GM12878 (cell line): ENCODE measurements around the gene PRRT3. TPM values are rescaled to one million over a fixed set of nuclear protein-coding genes. Genes with fewer than 3 reads are reported as not detected.

ENCODE experiments used
- ATAC-seq: fragments of 200-7000 bp; cut with Tn5 transposase; 3 replicates; pipeline ENCODE4 v1.9.1; 2020; ENCODE audit warnings: mild to moderate bottlenecking, moderate library complexity
- BruUV-seq: library from RNA; stranded (reverse); fragments of 400-500 nt; replicated peaks from 2 replicates; lab custom pipeline; 2021; lab: Mats Ljungman, UMichigan
- CTCF ChIA-PET: fragments of 300-600 bp; sonication (Branson Sonifier 250); formaldehyde crosslinking; extraction: SDS; loops from one replicate; lab custom pipeline; 2021; ENCODE audit warnings: inconsistent platforms; lab: Yijun Ruan, JAX
- POLR2A ChIA-PET: fragments of 350-600 bp; formaldehyde crosslinking; extraction: SDS; loops from one replicate; lab custom pipeline; 2021; ENCODE audit warnings: inconsistent platforms; lab: Charles Lee
- RAD21 ChIA-PET: fragments of 300-600 bp; sonication (Branson Sonifier 250); formaldehyde crosslinking; loops from one replicate; lab custom pipeline; 2023; ENCODE audit warnings: antibody characterized with exemption; ENCODE audit not compliant: unreplicated experiment; lab: Charles Lee
- SMC1A ChIA-PET: fragments of 300-600 bp; sonication (Branson Sonifier 250); formaldehyde crosslinking; loops from one replicate; lab custom pipeline; 2023; ENCODE audit not compliant: unreplicated experiment, uncharacterized antibody; lab: Charles Lee
- DNase-seq: peaks from one replicate; pipeline ENCODE4 v3.0.0-alpha.2; 2011; ENCODE audit warnings: low read depth, low spot score
- FAIRE-seq: peaks from 3 replicates; lab custom pipeline; 2011; peaks lifted over from hg19 to GRCh38; lab: Jason Lieb, UNC
- H2AFZ ChIP-seq: 2 replicates; pipeline ENCODE4 v1.6.0; 2011; ENCODE audit warnings: low read depth, low read length, control low read depth; ENCODE audit not compliant: control insufficient read depth
- H3K27ac ChIP-seq: 2 replicates; pipeline ENCODE4 v1.5.1; 2011; ENCODE audit warnings: control low read depth; ENCODE audit not compliant: control insufficient read depth, insufficient read depth
- H3K27me3 ChIP-seq, 2 experiments: replicated peaks in 1 of 2; 2 replicates each; pipeline versions ENCODE4 v1.6.0 to v1.6.1; 2011; ENCODE audit warnings: low read length in 1 of 2; ENCODE audit not compliant: control insufficient read depth in 2 of 2, insufficient read depth in 2 of 2
- H3K36me3 ChIP-seq, 2 experiments: 2 replicates each; pipeline ENCODE4 v1.5.1; 2011; ENCODE audit warnings: low read length in 1 of 2; ENCODE audit not compliant: control insufficient read depth in 2 of 2, insufficient read depth in 2 of 2
- H3K4me1 ChIP-seq: 2 replicates; pipeline ENCODE4 v1.6.1; 2011; ENCODE audit warnings: mild to moderate bottlenecking, low read length, moderate library complexity, mixed read lengths; ENCODE audit not compliant: control insufficient read depth, insufficient read depth
- H3K4me2 ChIP-seq: 2 replicates; pipeline ENCODE4 v1.6.0; 2011; ENCODE audit warnings: control low read depth; ENCODE audit not compliant: control insufficient read depth, insufficient read depth
- H3K4me3 ChIP-seq: fragments of 200-600 bp; sonication (generic); 2 replicates; pipeline ENCODE4 v1.5.1; 2016
- H3K79me2 ChIP-seq: 2 replicates; pipeline ENCODE4 v1.6.0; 2011; ENCODE audit warnings: low read length; ENCODE audit not compliant: control insufficient read depth, insufficient read depth
- H3K9ac ChIP-seq: 2 replicates; pipeline ENCODE4 v1.8.0; 2011; ENCODE audit warnings: low read length, control low read depth, mixed read lengths; ENCODE audit not compliant: control insufficient read depth, insufficient read depth
- H3K9me3 ChIP-seq: replicated peaks from 3 replicates; pipeline ENCODE4 v1.5.1; 2011; ENCODE audit warnings: mild to moderate bottlenecking, low read length; ENCODE audit not compliant: control insufficient read depth, insufficient read depth
- H4K20me1 ChIP-seq: 2 replicates; pipeline ENCODE4 v1.6.0; 2011; ENCODE audit not compliant: control insufficient read depth, insufficient read depth
- JUNB ChIP-seq: IDR thresholded peaks from 2 replicates; pipeline ENCODE4 v1.6.1; 2016; ENCODE audit warnings: antibody characterized with exemption, mild to moderate bottlenecking
- MTA3 ChIP-seq: IDR thresholded peaks from 2 replicates; pipeline ENCODE4 v1.6.1; 2012; ENCODE audit warnings: low read length, inconsistent platforms, borderline replicate concordance
- NKRF ChIP-seq: fragments of 450-650 bp; conservative IDR thresholded peaks from 2 replicates; pipeline ENCODE4 v1.6.1; 2017; ENCODE audit warnings: mild to moderate bottlenecking, moderate library complexity
- PAX5 ChIP-seq: IDR thresholded peaks from 2 replicates; pipeline ENCODE4 v1.6.1; 2011; ENCODE audit warnings: low read depth, low read length, borderline replicate concordance
- ZBTB4 ChIP-seq: fragments of 450-650 bp; formaldehyde crosslinking; IDR thresholded peaks from 2 replicates; pipeline ENCODE4 v1.4.0; 2022; ENCODE audit warnings: mild to moderate bottlenecking, moderate library complexity
- ZBTB40 ChIP-seq: fragments of 450-650 bp; IDR thresholded peaks from 2 replicates; pipeline ENCODE4 v1.6.1; 2016; ENCODE audit warnings: mild to moderate bottlenecking, moderate library complexity, borderline replicate concordance
- ZNF384 ChIP-seq: IDR thresholded peaks from 2 replicates; pipeline ENCODE4 v1.6.1; 2012; ENCODE audit warnings: low read depth, mild to moderate bottlenecking, low read length, improper control_type of control experiment, borderline replicate concordance
- WGBS: methylation state at CpG from one replicate; pipeline ENCODE4 v1.1.6; 2016; ENCODE audit warnings: low lambda C conversion rate; ENCODE audit not compliant: insufficient replicate concordance, insufficient coverage; ENCODE audit errors: missing lambda C conversion rate; 5-methylcytosine and 5-hydroxymethylcytosine counted together
- in situ Hi-C: fragments of 300-500 bp; cut with MboI; formaldehyde crosslinking; loops from 9 replicates; pipeline ENCODE4 v1.14.3; 2018; ENCODE audit warnings: mixed read lengths
- intact Hi-C: fragments of 100-400 bp; cut with micrococcal nuclease; formaldehyde crosslinking; loops from one replicate; pipeline ENCODE4 v1.14.2; 2022; ENCODE audit not compliant: unreplicated experiment
- polyA plus RNA-seq, 11 experiments: library from polyadenylated mRNA; depleted of rRNA in 4 of 11; unstranded in 6 of 11; stranded (reverse) in 5 of 11; fragments of >200 nt; fragmentation: Nextera tagmentation in 4 of 11; fragmentation: Illumina TruSeq in 1 of 11; extraction: Ambion mirVana in 4 of 11; extraction: Trizol in 1 of 11; gene quantifications; 1 replicate in 1 of 11; 2 replicates in 10 of 11; pipeline versions ENCODE4 v1.2.1 to v1.2.3, GENCODE V29; 2011 to 2016; ENCODE audit warnings: inconsistent platforms in 2 of 11, missing spikeins in 2 of 11, low read depth in 1 of 11
- total RNA-seq, 4 experiments: library from RNA; depleted of rRNA in 3 of 4; stranded (reverse); fragments of >200 nt in 3 of 4; fragmentation: Illumina TruSeq in 1 of 4; extraction: Trizol in 1 of 4; gene quantifications; 2 replicates each; pipeline versions ENCODE4 v1.2.1 to v1.2.3, GENCODE V29; 2013 to 2021
- TF ChIP-seq, protein P1 (sequence below): IDR thresholded peaks from 2 replicates; pipeline ENCODE4 v1.6.1; 2011; ENCODE audit warnings: borderline replicate concordance, low read depth, mild to moderate bottlenecking, moderate library complexity, mixed read lengths, low read length; ENCODE audit not compliant: insufficient read depth; ENCODE audit errors: extremely low read length

The PRRT3 gene
- total and polyA plus RNA-seq, 10 of the 15 experiments (the other 5 are each of a cell fraction or from before 2014, with no cell fraction given), result 0.53 to 18.0 (median 7.1) TPM

GRCh38 chr3:9916346-9916733, 35.9 kb downstream of the PRRT3 start:
- in situ Hi-C loops, result no loop called here
- ChIA-PET POLR2A (interaction anchor here (1.1 kb wide), 1 partner anchor 19 kb away, joined by 3 read pairs; no protein-coding TSS in a partner anchor), SMC1A (interaction anchor here (0.5 kb wide), 1 partner anchor 16 kb away, joined by 3 read pairs; no protein-coding TSS in a partner anchor), CTCF (interaction anchor here (1.0 to 4.4 kb wide), 2 partner anchors 17 to 27 kb away, joined by 3 to 31 read pairs; partner anchors contain the start of gene CRELD1)
- no peak for DNase-seq
- WGBS, result 81% methylated on average over 7 of the region's 7 CpGs
- H4K20me1 ChIP-seq, result no peaks in the 10 kb centered on the region
- no peak for ATAC-seq
- no peaks in the 10 kb centered on the region for H3K9me3 ChIP-seq
- H3K27me3 ChIP-seq, result peaks cover 0 to 2% of the 10 kb centered on the region in 2 experiments; a peak in 1 of 4 replicates
- no peak overlapping the region for H3K9ac ChIP-seq
- no TSS peak for BruUV-seq
- intact Hi-C loops, result no loop called here
- FAIRE-seq, result no peak
- TF ChIP-seq ZBTB4 (CRISPR knock-in tag), result no peak
- TF ChIP-seq, protein P1, sequence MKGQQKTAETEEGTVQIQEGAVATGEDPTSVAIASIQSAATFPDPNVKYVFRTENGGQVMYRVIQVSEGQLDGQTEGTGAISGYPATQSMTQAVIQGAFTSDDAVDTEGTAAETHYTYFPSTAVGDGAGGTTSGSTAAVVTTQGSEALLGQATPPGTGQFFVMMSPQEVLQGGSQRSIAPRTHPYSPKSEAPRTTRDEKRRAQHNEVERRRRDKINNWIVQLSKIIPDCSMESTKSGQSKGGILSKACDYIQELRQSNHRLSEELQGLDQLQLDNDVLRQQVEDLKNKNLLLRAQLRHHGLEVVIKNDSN, result no peak
- TF ChIP-seq ZNF384, result no peak
- no peak for TF ChIP-seq PAX5
- TF ChIP-seq MTA3, result no peak
- no peak for TF ChIP-seq ZBTB40
- no peak for TF ChIP-seq JUNB
- no peak for TF ChIP-seq NKRF
- TF ChIP-seq, all 136 proteins: peak for 0
- RAD21 ChIA-PET, result interaction anchor here (1.2 kb wide), 1 partner anchor 17 kb away, joined by 5 read pairs; the partner anchor contains the start of gene CRELD1
- H2AFZ ChIP-seq, result no peak overlapping the region; the same call in 1 of the 2 replicates
- no peak overlapping the region for H3K4me3 ChIP-seq
- H3K4me1 ChIP-seq, result peaks cover 10% of the 10 kb centered on the region
- H3K79me2 ChIP-seq, result no peaks in the 10 kb centered on the region
- H3K36me3 ChIP-seq, result no peaks in the 10 kb centered on the region
- H3K27ac ChIP-seq, result no peak overlapping the region
- H3K4me2 ChIP-seq, result peak overlapping the region; percentile 21
